NCI-H2227 (cell line): ENCODE data around the gene CERCAM.

Experiments used
- DNase-seq: peaks from one replicate; lab custom pipeline; 2025; ENCODE audit not compliant: unreplicated experiment; lab: John Stamatoyannopoulos, UW

CERCAM gene

DNA sequence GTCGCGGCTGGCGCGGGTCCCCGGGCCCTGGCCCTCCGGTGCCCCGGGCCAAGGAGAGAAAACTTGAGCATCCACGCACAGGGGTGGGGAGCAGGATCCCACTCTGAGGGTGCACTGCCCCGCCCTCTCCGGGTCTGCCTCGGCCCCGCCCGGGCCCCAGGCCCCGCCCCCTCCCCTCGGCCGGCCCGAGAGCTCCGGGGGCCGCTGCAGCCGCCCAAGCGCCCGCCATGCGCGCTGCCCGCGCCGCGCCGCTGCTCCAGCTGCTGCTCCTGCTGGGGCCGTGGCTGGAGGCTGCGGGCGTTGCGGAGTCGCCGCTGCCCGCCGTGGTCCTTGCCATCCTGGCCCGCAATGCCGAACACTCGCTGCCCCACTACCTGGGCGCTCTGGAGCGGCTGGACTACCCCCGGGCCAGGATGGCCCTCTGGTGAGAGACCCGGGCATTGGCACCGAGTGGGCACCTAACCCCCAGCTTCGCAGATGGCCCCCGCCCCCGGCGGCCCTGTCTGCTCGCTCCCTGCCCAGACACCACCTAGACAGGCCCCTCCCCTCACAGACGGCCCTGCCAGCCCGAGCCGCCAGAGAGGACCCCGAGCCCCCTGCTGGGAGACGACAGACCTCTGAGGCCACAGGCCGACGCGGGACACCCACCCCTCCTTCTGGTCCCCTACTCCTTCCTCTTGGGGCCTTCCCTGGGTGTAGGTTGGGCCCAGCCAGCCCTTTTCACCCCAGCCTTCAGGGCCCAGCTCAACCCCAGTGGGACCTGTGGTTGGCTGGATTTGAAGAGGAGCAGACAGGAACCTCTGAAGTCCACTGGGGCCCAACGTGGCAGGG lies at the start of gene CERCAM:
CERCAM (plus strand) TSS at position 207 of the 831 bp plus-strand sequence; CDS start at position 228, 21 bp downstream.
- DNase-seq = peak; percentile 62

DNA sequence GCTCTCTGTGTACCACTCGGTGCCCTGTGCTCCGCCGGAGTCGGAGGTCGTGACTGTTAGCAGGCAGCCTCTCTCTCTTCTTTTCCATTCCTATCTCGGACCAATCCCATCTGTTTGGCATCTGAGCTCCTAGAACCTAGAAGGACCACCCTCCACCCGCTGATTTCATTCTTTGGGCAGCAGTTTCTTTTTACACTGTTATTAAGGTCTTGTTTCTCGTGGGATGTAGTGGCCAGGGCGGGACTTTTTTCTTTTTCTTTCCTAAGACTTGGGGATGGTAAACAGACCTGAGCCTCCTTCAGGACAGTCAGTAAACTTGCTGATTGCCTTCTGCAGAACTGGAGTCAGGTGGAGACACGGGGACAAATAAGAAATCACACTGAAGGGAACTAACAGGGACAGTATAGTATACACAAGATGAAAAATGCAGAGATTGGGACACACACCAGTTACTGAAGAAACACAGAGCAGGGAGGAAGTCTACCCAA lies 49.0 kb upstream of the CERCAM start:
- DNase-seq = no peak

DNA sequence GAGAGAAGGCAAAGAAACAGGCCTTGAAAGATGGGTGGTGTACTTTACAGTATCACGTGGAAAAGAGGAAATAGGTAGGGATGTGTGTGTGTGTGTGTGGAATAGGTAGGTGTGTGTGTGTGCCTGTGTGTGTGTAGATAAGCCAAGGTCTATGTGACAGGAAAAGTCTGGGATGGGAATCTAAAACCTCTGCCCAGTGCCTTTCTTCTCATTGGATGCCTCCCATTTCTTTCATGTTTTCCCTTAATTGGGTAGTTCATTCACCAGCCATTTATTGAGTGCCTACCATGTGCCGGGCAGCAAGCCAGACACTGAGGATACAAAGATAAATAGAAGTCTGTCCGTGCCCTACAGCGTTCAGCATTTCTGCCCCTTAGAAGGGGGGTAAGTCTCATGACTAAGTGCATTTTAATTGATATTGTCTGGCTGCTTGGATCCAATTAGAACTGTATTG lies 48.4 kb upstream of the CERCAM start:
- DNase-seq = peak; percentile 18

DNA sequence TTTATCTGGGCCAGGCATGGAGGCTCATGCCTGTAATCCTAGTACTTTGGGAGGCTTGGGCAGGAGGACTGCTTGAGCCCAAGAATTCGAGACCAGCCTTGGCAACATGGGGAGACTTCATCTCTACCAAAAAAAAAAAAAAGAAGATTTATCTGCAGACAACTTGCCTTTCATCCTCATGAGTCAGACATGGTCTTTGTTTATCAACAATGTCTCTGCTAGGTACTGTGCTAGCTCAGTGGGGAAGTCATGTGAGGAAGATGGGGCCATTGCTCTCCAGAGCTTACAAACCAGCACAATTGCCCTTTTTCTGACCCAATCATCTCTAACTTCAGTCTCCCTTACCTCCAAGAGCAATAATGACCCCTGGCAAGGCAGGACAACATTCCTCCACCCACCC lies 47.9 kb upstream of the CERCAM start:
- no peak for DNase-seq

DNA sequence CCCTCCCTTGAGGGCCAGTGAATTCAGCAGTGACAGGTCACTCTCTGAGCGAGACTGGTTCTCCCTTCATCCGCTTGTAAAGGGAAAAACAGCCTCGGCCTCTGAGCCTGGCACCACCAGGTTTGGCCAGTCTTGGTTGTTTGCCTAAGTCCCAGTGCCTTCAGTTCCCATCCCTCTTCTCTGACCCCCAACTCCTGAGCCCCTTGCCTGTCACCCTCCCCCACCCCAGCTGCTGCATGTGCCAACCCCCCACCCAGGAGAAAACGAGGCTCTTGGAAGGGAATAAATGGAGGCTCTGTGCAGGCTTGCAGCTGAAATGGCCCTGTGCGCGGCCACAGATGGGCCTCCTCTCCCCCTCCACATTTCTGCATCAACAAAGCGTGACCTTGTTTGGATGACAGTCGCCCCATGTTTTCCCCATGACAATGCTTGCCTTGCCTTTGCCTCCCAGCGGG lies 46.4 kb upstream of the CERCAM start:
- DNase-seq = no peak

- DNase-seq = no peak
Measured at GRCh38 chr9:128375865-128376264, 44.8 kb upstream of the CERCAM start.

DNA sequence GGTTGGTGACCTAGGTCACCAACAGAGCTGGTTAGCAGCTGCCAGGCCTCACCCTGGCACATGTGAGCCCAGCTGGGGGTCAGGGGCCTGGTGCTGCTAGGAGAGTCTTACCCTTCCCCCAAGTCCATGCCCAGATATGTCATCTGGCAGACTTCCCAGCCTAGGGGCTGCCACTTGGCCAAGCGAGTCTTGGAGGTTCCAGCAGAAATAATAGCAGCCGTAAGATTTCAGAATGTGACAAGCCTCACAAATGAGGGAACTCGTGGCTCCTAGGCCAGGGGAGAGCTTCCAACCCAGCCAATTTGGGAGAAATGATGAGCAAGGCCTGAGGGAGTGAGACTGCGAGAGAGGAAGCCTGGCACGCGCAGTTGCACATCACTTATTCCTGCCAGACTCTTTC lies 38.4 kb upstream of the CERCAM start:
- DNase-seq = no peak

DNA sequence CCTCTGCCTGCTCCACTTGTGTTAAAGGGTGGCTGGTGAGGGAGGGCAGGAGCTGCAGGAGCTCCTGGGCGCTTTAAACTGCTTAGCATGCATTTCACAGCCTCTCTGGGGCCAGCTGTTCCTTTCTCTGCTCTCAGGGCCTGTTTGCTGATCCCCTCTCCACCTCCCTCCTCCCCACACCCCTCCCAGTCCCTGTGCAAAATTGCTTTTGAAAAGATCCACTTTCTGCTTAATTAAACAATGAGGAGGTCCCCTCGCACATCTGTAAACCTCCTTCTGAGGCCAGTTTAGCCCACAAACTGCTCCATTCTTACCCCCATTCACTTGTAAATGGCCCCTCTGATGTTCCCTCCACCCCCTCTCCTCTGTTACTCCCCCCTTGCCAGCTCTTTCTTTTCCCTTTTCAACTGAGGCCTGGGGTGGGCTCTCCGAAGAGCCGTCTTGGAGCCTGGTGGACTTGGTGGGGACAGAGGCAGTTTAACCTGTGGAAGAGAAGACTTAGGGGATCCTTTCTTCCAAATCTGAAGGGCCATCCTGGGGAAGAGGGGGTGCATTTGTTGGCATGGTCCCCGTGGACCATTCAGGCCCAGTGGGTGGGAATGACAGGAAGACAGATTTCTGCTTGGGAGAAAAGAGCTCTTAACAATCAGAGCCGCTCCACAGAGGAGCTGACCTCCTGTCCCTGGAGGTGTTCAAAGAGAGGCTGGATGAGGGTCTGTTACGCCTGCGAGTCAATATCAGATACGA lies 37.5 kb upstream of the CERCAM start:
- peak; percentile 33 for DNase-seq

DNA sequence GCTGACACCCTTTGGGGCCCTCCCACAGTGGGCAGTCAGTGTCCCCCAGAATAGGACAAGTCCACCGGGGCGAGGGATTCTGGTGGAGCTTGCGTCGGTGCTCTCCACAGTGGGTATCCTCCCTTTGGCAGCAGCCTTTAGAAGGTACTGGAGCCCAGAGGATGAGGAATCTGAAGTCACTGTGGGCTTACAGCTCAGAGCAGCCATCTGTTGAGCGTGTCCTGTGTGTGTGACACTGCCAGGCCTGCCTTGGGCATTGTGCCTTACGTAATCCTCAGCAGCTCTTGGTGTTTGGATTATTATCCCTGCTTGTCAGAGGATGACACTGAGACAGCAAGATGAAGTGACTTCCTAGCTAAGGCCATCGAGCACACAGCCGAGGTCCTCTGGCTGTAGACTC lies 36.9 kb upstream of the CERCAM start:
- DNase-seq = no peak

DNA sequence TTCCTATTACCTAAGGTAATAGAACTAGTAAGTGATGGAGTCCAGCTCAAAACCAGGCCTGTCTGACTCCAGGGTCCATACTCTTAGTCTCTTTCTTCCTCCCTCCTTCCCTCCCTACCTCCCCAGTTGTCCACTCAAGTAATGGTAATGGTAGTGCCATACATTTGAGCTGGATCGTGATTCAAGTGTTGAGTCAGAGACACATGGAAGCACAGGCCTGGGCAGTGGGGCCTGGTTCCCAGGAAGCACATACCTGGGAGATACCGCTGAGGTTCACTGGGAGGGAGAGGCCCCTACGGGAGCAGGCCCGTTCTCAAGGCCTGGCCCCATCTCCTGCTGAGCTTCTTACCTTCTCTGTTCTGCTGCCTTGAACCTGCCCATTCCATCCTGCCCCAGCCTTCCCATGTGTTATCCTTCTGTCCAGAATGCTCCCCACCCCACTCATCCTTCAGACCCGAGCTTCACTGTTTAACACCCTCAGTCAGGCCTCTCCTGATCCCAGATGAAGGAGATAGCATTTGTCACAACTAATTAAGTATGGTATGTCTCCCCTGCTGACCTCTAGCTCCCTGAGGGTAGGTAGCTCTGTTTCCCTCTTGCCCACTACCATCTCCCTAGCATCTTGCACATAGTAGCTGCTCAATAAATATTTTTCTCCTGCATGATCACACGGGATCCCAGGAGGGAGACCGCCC lies 35.7 kb upstream of the CERCAM start:
- no peak for DNase-seq

DNA sequence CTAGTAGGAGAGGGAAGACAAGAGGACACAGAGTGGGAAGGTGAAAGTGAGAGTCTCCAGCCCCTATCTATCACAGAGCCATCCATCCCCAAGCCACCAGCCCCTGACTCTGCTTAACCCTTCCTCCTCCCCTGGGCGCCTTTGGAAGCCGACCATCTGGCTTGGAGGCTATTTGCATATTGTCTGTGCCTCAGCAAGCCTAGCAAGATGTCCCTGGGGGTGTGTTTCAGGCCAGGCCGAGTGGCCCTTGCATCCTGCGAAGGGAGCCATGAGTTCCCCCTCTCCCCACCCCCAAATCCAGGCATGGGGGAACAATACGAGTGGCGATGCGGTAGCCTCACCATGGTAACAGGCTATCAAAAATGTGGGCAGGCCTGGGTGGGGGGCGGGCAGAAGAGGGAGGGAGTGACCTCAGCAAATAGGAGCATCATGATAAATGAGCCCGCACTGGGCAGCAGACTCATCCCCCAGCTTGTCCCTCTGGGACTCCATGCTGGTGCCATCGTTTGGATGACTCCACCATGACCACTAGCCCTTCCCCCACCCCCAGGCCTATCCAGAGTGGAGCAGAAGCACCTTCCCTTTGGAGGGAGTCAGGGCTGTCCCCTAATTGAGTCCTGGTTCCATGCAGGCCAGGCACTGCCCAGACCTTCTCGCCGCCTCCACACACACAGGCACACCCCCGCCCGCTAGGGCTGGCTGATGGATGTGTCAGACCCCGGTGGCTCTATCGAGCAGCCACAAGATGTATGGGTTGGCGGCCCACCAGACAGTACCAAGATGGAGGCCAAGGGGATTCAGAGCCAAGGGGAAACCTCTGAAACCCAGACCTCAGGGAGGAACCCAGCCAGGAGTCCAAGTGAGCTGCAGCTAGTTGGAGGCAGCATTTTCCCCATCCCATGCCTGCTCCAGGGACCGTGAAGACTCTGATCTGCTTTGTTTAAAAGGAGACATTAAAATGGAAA lies 34.9 kb upstream of the CERCAM start:
- DNase-seq = no peak

GRCh38 chr9:128388150-128388549 lies 32.5 kb upstream of the CERCAM start:
- no peak for DNase-seq

DNA sequence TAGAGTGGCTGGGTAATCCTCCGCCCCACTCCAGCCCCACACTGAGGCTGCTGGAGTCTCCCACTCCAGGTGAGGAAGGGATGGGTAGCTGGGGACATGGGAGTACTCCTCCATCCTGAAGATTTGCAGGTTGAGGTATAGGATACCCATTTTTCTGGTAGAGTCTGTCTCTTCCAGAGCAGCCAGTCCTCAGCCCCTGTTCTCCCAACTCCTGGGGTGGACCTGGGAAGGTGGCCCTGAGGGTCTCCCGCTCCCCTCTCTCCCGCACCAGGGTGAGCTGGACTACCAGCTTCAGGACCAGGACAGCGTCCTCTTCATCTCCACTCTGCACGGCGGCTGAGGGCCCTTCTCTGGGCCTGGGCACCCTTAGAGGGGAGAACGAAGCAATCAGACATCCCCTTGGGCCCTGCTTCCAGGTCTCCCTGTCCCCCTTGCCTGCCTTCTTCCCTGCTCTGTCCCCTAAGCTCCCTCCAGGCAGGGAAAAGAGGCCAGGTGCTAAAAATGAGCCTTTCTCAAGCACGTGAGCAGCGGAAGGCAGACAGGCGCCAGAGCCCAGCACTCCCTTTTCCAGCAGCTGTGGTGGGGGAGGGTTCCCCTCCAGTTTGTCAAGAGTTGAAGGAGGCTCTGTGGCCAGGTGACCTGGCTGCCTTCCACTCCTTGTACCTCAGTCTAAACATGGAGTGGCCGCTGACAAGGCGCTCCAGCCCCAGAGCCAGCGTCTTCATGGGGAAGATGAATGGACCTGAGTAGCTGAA lies 31.1 kb upstream of the CERCAM start:
- DNase-seq = peak; percentile 24

DNA sequence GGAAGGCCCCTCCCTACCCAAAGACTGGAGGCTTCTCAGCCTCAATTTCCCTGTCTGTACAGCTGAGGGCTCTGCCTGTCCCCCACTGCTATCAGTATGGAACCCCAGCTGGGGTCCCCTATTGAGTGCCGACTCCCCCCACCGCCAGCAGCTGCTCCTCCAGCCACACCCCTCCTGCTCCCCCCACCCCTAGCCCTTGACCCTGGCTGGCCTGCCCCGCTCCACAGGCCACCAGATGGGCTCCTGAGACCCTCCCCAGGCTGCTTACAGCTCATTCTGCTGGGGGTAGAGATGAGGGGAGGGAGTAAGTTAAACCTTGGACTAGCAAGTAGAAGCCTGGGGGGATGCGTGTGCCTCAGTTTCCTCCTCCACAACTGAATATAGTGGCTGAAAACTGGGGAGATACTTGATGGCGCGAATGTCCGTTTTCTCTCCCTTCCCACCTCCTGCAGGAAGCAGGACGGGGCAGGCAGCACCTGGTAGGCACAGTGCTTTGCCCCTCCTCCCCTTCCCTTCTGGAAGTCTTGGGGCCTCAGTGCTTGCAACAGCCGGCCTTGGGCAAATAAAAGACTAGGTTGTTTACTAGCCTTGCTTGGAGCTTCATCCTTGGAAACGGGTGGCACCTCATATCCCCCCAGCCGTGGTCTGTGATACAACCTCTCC lies 30.4 kb upstream of the CERCAM start:
- DNase-seq = no peak

- DNase-seq = no peak
Measured at GRCh38 chr9:128390813-128391711, 29.6 kb upstream of the CERCAM start.

GRCh38 chr9:128391956-128392301 lies 28.7 kb upstream of the CERCAM start:
- no peak for DNase-seq

GRCh38 chr9:128392302-128393144 lies 28.1 kb upstream of the CERCAM start:
- no peak for DNase-seq
